ENCODE data around the gene OR8G1. TPM values are rescaled to one million over a fixed set of nuclear protein-coding genes. Genes with fewer than 3 reads are reported as not detected.
"Not testable (repeated sequence)": the region's sequence is repeated elsewhere in the genome, so short reads cannot be mapped to it uniquely, and the experiment has no call there.

Gene OR8G1
- total RNA-seq, 1 donor from 2014 or later, result not detected

GRCh38 chr11:124222407-124222806 is 18.5 kb upstream of the OR8G1 start:
- H3K36me3 ChIP-seq (ENCODE audit: insufficient read depth, low read length), result no peaks in the 10 kb centered on the region
- H3K27ac ChIP-seq (ENCODE audit: low read depth, low read length), result no peak overlapping the region
- Mint-ChIP-seq H3K4me3 (ENCODE audit: unreplicated experiment) (no peak overlapping the region), H3K9me3 (ENCODE audit: unreplicated experiment) (no peaks in the 10 kb centered on the region), H3K36me3 (ENCODE audit: low read depth, unreplicated experiment) (no peaks in the 10 kb centered on the region), H3K27me3 (ENCODE audit: low read depth, unreplicated experiment) (no peaks in the 10 kb centered on the region), H3K27ac (ENCODE audit: unreplicated experiment) (no peak overlapping the region), H3K4me1 (ENCODE audit: low read depth, unreplicated experiment) (no peaks in the 10 kb centered on the region)
- H3K4me2 ChIP-seq (ENCODE audit: low read length), result no peak overlapping the region
- no peaks in the 10 kb centered on the region for H3K27me3 ChIP-seq (ENCODE audit: insufficient read depth, low read length)
- H3K79me2 ChIP-seq (ENCODE audit: insufficient read depth, low read length), result no peaks in the 10 kb centered on the region
- DNase-seq (ENCODE audit: low read depth), result no peak
- H2AFZ ChIP-seq (ENCODE audit: low read depth, low read length), result no peak overlapping the region
- H4K20me1 ChIP-seq (ENCODE audit: insufficient read depth, low read length), result no peaks in the 10 kb centered on the region
- TF ChIP-seq, protein P1, sequence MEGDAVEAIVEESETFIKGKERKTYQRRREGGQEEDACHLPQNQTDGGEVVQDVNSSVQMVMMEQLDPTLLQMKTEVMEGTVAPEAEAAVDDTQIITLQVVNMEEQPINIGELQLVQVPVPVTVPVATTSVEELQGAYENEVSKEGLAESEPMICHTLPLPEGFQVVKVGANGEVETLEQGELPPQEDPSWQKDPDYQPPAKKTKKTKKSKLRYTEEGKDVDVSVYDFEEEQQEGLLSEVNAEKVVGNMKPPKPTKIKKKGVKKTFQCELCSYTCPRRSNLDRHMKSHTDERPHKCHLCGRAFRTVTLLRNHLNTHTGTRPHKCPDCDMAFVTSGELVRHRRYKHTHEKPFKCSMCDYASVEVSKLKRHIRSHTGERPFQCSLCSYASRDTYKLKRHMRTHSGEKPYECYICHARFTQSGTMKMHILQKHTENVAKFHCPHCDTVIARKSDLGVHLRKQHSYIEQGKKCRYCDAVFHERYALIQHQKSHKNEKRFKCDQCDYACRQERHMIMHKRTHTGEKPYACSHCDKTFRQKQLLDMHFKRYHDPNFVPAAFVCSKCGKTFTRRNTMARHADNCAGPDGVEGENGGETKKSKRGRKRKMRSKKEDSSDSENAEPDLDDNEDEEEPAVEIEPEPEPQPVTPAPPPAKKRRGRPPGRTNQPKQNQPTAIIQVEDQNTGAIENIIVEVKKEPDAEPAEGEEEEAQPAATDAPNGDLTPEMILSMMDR (IDR thresholded peaks at IDR 0.05; ENCODE audit: insufficient read depth, low read depth, low read length), result no peak
- no peak for TF ChIP-seq EZH2 (IDR thresholded peaks at IDR 0.05; ENCODE audit: insufficient read depth, low read length)
- FAIRE-seq, result no peak
- H3K9me3 ChIP-seq (ENCODE audit: insufficient read depth, low read depth, low read length), result no peaks in the 10 kb centered on the region
- no peak overlapping the region for H3K9ac ChIP-seq (ENCODE audit: low read length)
- H3K4me3 ChIP-seq (ENCODE audit: insufficient read depth, low read depth, low read length), result no peak overlapping the region
- H3K4me1 ChIP-seq (ENCODE audit: insufficient read depth, low read length), result no peaks in the 10 kb centered on the region

- not testable (repeated sequence) for DNase-seq (ENCODE audit: low read depth); H3K9me3 ChIP-seq (ENCODE audit: insufficient read depth, low read depth, low read length); H4K20me1 ChIP-seq (ENCODE audit: insufficient read depth, low read length); H2AFZ ChIP-seq (ENCODE audit: low read depth, low read length); H3K36me3 Mint-ChIP-seq (ENCODE audit: low read depth, unreplicated experiment); H3K4me3 Mint-ChIP-seq (ENCODE audit: unreplicated experiment); H3K9me3 Mint-ChIP-seq (ENCODE audit: unreplicated experiment); H3K27ac Mint-ChIP-seq (ENCODE audit: unreplicated experiment); H3K4me3 ChIP-seq (ENCODE audit: insufficient read depth, low read depth, low read length); H3K27ac ChIP-seq (ENCODE audit: low read depth, low read length); H3K27me3 Mint-ChIP-seq (ENCODE audit: low read depth, unreplicated experiment); H3K36me3 ChIP-seq (ENCODE audit: insufficient read depth, low read length); H3K4me1 ChIP-seq (ENCODE audit: insufficient read depth, low read length); H3K4me2 ChIP-seq (ENCODE audit: low read length); H3K9ac ChIP-seq (ENCODE audit: low read length); H3K79me2 ChIP-seq (ENCODE audit: insufficient read depth, low read length); H3K4me1 Mint-ChIP-seq (ENCODE audit: low read depth, unreplicated experiment); FAIRE-seq; H3K27me3 ChIP-seq (ENCODE audit: insufficient read depth, low read length)
Observed at GRCh38 chr11:124224618-124225423, 16.1 kb upstream of the OR8G1 start.

- FAIRE-seq, result no peak
- no peak overlapping the region for H3K4me2 ChIP-seq (ENCODE audit: low read length)
- TF ChIP-seq, protein P1 (IDR thresholded peaks at IDR 0.05; ENCODE audit: insufficient read depth, low read depth, low read length), result no peak
- TF ChIP-seq EZH2 (IDR thresholded peaks at IDR 0.05; ENCODE audit: insufficient read depth, low read length), result no peak
Observed at GRCh38 chr11:124225471-124225870, 15.4 kb upstream of the OR8G1 start.

More at GRCh38 chr11:124225471-124225870, 15.4 kb upstream of the OR8G1 start:
- Histone ChIP-seq H3K4me3 (ENCODE audit: insufficient read depth, low read depth, low read length) (no peak overlapping the region), H3K4me1 (ENCODE audit: insufficient read depth, low read length) (no peaks in the 10 kb centered on the region), H3K9me3 (ENCODE audit: insufficient read depth, low read depth, low read length) (no peaks in the 10 kb centered on the region), H3K36me3 (ENCODE audit: insufficient read depth, low read length) (no peaks in the 10 kb centered on the region), H3K79me2 (ENCODE audit: insufficient read depth, low read length) (no peaks in the 10 kb centered on the region), H3K27ac (ENCODE audit: low read depth, low read length) (no peak overlapping the region), H2AFZ (ENCODE audit: low read depth, low read length) (no peak overlapping the region), H4K20me1 (ENCODE audit: insufficient read depth, low read length) (no peaks in the 10 kb centered on the region), H3K9ac (ENCODE audit: low read length) (no peak overlapping the region), H3K27me3 (ENCODE audit: insufficient read depth, low read length) (no peaks in the 10 kb centered on the region)
- Mint-ChIP-seq H3K9me3 (ENCODE audit: unreplicated experiment) (no peaks in the 10 kb centered on the region), H3K4me3 (ENCODE audit: unreplicated experiment) (no peak overlapping the region), H3K27me3 (ENCODE audit: low read depth, unreplicated experiment) (no peaks in the 10 kb centered on the region), H3K27ac (ENCODE audit: unreplicated experiment) (no peak overlapping the region), H3K4me1 (ENCODE audit: low read depth, unreplicated experiment) (no peaks in the 10 kb centered on the region), H3K36me3 (ENCODE audit: low read depth, unreplicated experiment) (no peaks in the 10 kb centered on the region)
- no peak for DNase-seq (ENCODE audit: low read depth)

Data from astrocyte (in vitro differentiated cells and primary cell).